NCI-H345 (cell line): Measurements from ENCODE around the gene GAGE12C.
"Not testable (repeated sequence)": the region's sequence is repeated elsewhere in the genome, so short reads cannot be mapped to it uniquely, and the experiment has no call there.

Source experiments
- DNase-seq: peaks from one replicate; lab custom pipeline; 2025; lab: John Stamatoyannopoulos, UW

The GAGE12C gene

GRCh38 chrX:49531877-49532276, at the start of gene GAGE12C:
GAGE12C (plus strand) TSS chrX:49532177; CDS start chrX:49533332, 1,155 bp downstream.
- DNase-seq, result not testable (repeated sequence)

GRCh38 chrX:49541433-49541832, 9.5 kb downstream of the GAGE12C start, which contains the start of gene GAGE12D:
GAGE12D (plus strand) TSS chrX:49541733; CDS start chrX:49542888, 1,155 bp downstream.
- not testable (repeated sequence) for DNase-seq

GRCh38 chrX:49550989-49551388, 19.0 kb downstream of the GAGE12C start, which contains the start of gene GAGE12E:
GAGE12E (plus strand) TSS chrX:49551289; CDS start chrX:49552444, 1,155 bp downstream.
- DNase-seq, result not testable (repeated sequence)

- not testable (repeated sequence) for DNase-seq
Observed at GRCh38 chrX:49560542-49560941, 28.6 kb downstream of the GAGE12C start, which contains the start of gene GAGE12F. GAGE12F (plus strand) TSS chrX:49560842; CDS start chrX:49561997, 1,155 bp downstream.

GRCh38 chrX:49568728-49569127, 36.8 kb downstream of the GAGE12C start:
- DNase-seq, result not testable (repeated sequence)

GRCh38 chrX:49569152-49569551, 37.2 kb downstream of the GAGE12C start:
- DNase-seq, result not testable (repeated sequence)

- not testable (repeated sequence) for DNase-seq
Observed at GRCh38 chrX:49570100-49570499, 38.1 kb downstream of the GAGE12C start, which contains the start of gene GAGE12G. GAGE12G (plus strand) TSS chrX:49570400; CDS start chrX:49571555, 1,155 bp downstream.

- DNase-seq, result not testable (repeated sequence)
Observed at GRCh38 chrX:49579649-49580048, 47.7 kb downstream of the GAGE12C start, which contains the start of gene GAGE12H. GAGE12H (plus strand) TSS chrX:49579949; CDS start chrX:49581104, 1,155 bp downstream.
